WTC11 (cell line): Measurements from ENCODE around the gene CLHC1. TPM values are rescaled to one million over a fixed set of nuclear protein-coding genes. Genes with fewer than 3 reads are reported as not detected.
"Not testable (repeated sequence)": the region's sequence is repeated elsewhere in the genome, so short reads cannot be mapped to it uniquely, and the experiment has no call there.

Experiments
- ATAC-seq: fragments of 200-7000 bp; cut with Tn5 transposase; 2 replicates; pipeline ENCODE4 v1.10.0; 2021; ENCODE audit warnings: mild to moderate bottlenecking, moderate library complexity
- CTCF ChIA-PET: fragments of 300-600 bp; sonication (Branson Sonifier 250); formaldehyde crosslinking; loops from one replicate; lab custom pipeline; 2021; ENCODE audit warnings: antibody characterized with exemption; lab: Charles Lee
- POLR2A ChIA-PET: fragments of 350-600 bp; sonication (Branson Sonifier 250); formaldehyde crosslinking; loops from one replicate; lab custom pipeline; 2021; ENCODE audit warnings: antibody characterized with exemption; lab: Charles Lee
- DNase-seq: peaks from one replicate; pipeline ENCODE4 v3.0.0; 2021; ENCODE audit warnings: low spot score
- H3K27ac Mint-ChIP-seq: 2 replicates; pipeline ENCODE4 v1.8.0; 2021; ENCODE audit warnings: mixed read lengths
- H3K27me3 Mint-ChIP-seq: 2 replicates; pipeline ENCODE4 v1.8.0; 2021; ENCODE audit warnings: low read depth, mild to moderate bottlenecking, moderate library complexity, mixed read lengths
- H3K36me3 Mint-ChIP-seq: 2 replicates; pipeline ENCODE4 v1.8.0; 2021; ENCODE audit warnings: mixed read lengths
- H3K4me1 Mint-ChIP-seq: 2 replicates; pipeline ENCODE4 v1.8.0; 2022; ENCODE audit warnings: mixed read lengths
- H3K4me3 Mint-ChIP-seq: 2 replicates; pipeline ENCODE4 v1.8.0; 2021; ENCODE audit warnings: mild to moderate bottlenecking, moderate library complexity, mixed read lengths
- H3K9me3 Mint-ChIP-seq: 2 replicates; pipeline ENCODE4 v1.8.0; 2021; ENCODE audit warnings: mixed read lengths
- AFF4 ChIP-seq: sonication (generic); formaldehyde crosslinking; IDR thresholded peaks from 2 replicates; pipeline ENCODE4 v1.8.1; 2023; ENCODE audit warnings: mild to moderate bottlenecking, missing genetic modification reagents, borderline replicate concordance
- ATF2 ChIP-seq: sonication (generic); formaldehyde crosslinking; IDR thresholded peaks from 2 replicates; pipeline ENCODE4 v1.8.1; 2022; ENCODE audit warnings: low read depth, missing genetic modification reagents, borderline replicate concordance
- FOXK1 ChIP-seq: sonication (generic); formaldehyde crosslinking; IDR thresholded peaks from 2 replicates; pipeline ENCODE4 v1.8.0; 2022; ENCODE audit warnings: mild to moderate bottlenecking, moderate library complexity, missing genetic modification reagents
- GABPB1 ChIP-seq: sonication (generic); formaldehyde crosslinking; IDR thresholded peaks from 2 replicates; pipeline ENCODE4 v1.8.1; 2023; ENCODE audit warnings: mild to moderate bottlenecking, missing genetic modification reagents
- GRHL2 ChIP-seq: fragments of 250-450 bp; sonication (Bioruptor Pico); IDR thresholded peaks from 2 replicates; pipeline ENCODE4 v1.8.0; 2022; ENCODE audit warnings: mild to moderate bottlenecking, moderate library complexity; ENCODE audit not compliant: insufficient replicate concordance, severe bottlenecking
- HMGA2 ChIP-seq: fragments of 250-450 bp; sonication (Bioruptor Pico); IDR thresholded peaks from 2 replicates; pipeline ENCODE4 v1.4.0; 2021; ENCODE audit warnings: mild to moderate bottlenecking, moderate library complexity
- IRF2 ChIP-seq: sonication (generic); formaldehyde crosslinking; IDR thresholded peaks from 2 replicates; pipeline ENCODE4 v1.8.0; 2022; ENCODE audit warnings: low read depth, missing genetic modification reagents, borderline replicate concordance
- JUN ChIP-seq: sonication (generic); formaldehyde crosslinking; IDR thresholded peaks from 2 replicates; pipeline ENCODE4 v1.8.0; 2023; ENCODE audit warnings: mild to moderate bottlenecking, missing genetic modification reagents
- MYBL2 ChIP-seq: sonication (generic); formaldehyde crosslinking; IDR thresholded peaks from 2 replicates; pipeline ENCODE4 v1.8.1; 2023; ENCODE audit warnings: mild to moderate bottlenecking, moderate library complexity, missing genetic modification reagents
- NR1H2 ChIP-seq: sonication (generic); formaldehyde crosslinking; IDR thresholded peaks from 2 replicates; pipeline ENCODE4 v1.9.0; 2021; ENCODE audit warnings: mild to moderate bottlenecking, moderate library complexity, missing genetic modification reagents
- SOX15 ChIP-seq: fragments of 250-450 bp; sonication (Bioruptor Pico); IDR thresholded peaks from 2 replicates; pipeline ENCODE4 v1.9.0; 2021; ENCODE audit warnings: mild to moderate bottlenecking
- SP1 ChIP-seq: sonication (generic); formaldehyde crosslinking; conservative IDR thresholded peaks from 2 replicates; pipeline ENCODE4 v1.8.1; 2022; ENCODE audit warnings: missing genetic modification reagents
- TEAD1 ChIP-seq: sonication (generic); formaldehyde crosslinking; IDR thresholded peaks from 2 replicates; pipeline ENCODE4 v1.8.0; 2022; ENCODE audit warnings: mild to moderate bottlenecking, missing genetic modification reagents
- TEAD4 ChIP-seq: sonication (generic); formaldehyde crosslinking; IDR thresholded peaks from 2 replicates; pipeline ENCODE4 v1.8.0; 2022; ENCODE audit warnings: mild to moderate bottlenecking, missing genetic modification reagents
- ZNF219 ChIP-seq: sonication (generic); formaldehyde crosslinking; IDR thresholded peaks from 2 replicates; pipeline ENCODE4 v1.8.0; 2023; ENCODE audit warnings: missing genetic modification reagents, mild to moderate bottlenecking, borderline replicate concordance
- ZNF232 ChIP-seq: sonication (generic); formaldehyde crosslinking; IDR thresholded peaks from 2 replicates; pipeline ENCODE4 v1.8.0; 2022; ENCODE audit warnings: mild to moderate bottlenecking, missing genetic modification reagents
- ZNF317 ChIP-seq: sonication (generic); formaldehyde crosslinking; IDR thresholded peaks from 2 replicates; pipeline ENCODE4 v1.8.1; 2023; ENCODE audit warnings: low read depth, mild to moderate bottlenecking, moderate library complexity, missing genetic modification reagents, borderline replicate concordance
- ZNF396 ChIP-seq: fragments of 250-450 bp; sonication (Bioruptor Pico); IDR thresholded peaks from 2 replicates; pipeline ENCODE4 v1.8.0; 2021; ENCODE audit warnings: mild to moderate bottlenecking, moderate library complexity, borderline replicate concordance
- ZNF416 ChIP-seq: fragments of 250-450 bp; sonication (Bioruptor Pico); IDR thresholded peaks from 2 replicates; pipeline ENCODE4 v1.9.0; 2021; ENCODE audit warnings: mild to moderate bottlenecking, inconsistent platforms
- total RNA-seq: library from RNA; stranded (reverse); gene quantifications from 3 replicates; pipeline ENCODE4 v1.2.3, GENCODE V29; 2021
- TF ChIP-seq, protein P1 (sequence below): sonication (generic); formaldehyde crosslinking; conservative IDR thresholded peaks from 2 replicates; pipeline ENCODE4 v1.8.1; 2022; ENCODE audit warnings: mild to moderate bottlenecking, missing genetic modification reagents
- TF ChIP-seq, protein P2 (sequence below): fragments of 250-450 bp; sonication (Bioruptor Pico); conservative IDR thresholded peaks from 2 replicates; pipeline ENCODE4 v1.9.0; 2021; ENCODE audit warnings: mild to moderate bottlenecking
- TF ChIP-seq, protein P3 (sequence below): sonication (generic); formaldehyde crosslinking; IDR thresholded peaks from 2 replicates; pipeline ENCODE4 v1.8.1; 2022; ENCODE audit warnings: low read depth, mild to moderate bottlenecking, moderate library complexity, missing genetic modification reagents, borderline replicate concordance

CLHC1 gene
- total RNA-seq, 1 experiment from 2014 or later, result 7.5 TPM

DNA sequence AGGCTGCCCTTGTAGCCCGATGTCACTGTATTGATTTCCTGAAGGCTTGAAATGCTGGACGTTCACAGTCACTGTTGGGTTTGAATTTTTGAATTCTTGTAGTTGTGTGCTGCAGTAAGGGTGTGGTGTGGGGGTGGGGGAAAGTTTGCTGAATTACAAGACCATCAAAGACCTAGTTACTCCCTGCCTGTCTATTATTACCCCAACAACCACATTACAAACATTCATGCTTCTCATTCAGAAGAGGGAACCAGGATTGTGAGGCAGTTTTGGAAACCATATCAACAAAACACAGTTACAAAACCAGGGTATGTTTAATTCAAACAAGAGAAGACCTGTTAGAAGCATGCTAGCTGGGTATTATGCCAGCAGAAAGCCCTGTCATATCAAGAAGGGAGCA is 85.8 kb downstream of the CLHC1 start (continued):
- TF ChIP-seq, protein P1, sequence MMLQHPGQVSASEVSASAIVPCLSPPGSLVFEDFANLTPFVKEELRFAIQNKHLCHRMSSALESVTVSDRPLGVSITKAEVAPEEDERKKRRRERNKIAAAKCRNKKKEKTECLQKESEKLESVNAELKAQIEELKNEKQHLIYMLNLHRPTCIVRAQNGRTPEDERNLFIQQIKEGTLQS, result no peak
- TF ChIP-seq IRF2 (CRISPR knock-in tag) (no peak), ZNF416 (no peak), SOX15 (CRISPR knock-in tag) (no peak), SP1 (no peak)
- TF ChIP-seq, protein P2, sequence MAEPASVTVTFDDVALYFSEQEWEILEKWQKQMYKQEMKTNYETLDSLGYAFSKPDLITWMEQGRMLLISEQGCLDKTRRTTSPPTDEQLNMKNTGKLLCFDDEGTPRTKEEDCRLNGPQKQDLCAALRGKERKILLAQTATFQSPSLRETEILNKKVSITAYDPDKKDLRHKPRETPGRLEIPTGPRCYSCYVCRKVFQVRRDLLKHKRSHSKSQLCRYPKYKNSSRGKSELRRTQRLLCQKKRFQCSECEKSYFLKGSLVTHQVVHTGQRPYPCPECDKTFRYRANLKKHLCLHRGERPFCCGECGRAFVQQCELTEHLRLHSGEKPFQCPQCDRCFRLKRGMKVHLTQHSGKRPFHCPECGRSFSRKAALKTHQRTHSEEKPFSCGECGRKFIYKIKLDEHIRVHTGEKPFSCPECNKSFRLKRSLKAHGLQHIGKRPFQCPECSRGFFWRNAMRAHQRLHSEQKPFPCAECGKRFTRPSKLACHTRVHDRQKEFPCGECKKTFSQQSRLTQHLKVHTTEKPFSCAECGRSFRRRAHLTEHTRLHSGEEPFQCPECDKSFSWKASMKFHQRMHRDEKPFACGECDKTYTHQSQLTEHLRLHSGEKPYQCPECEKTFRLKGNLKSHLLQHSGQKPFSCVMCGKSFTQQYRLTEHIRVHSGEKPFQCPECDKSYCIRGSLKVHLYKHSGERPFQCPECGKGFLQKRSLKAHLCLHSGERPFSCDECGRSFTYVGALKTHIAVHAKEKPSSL, result no peak

DNA sequence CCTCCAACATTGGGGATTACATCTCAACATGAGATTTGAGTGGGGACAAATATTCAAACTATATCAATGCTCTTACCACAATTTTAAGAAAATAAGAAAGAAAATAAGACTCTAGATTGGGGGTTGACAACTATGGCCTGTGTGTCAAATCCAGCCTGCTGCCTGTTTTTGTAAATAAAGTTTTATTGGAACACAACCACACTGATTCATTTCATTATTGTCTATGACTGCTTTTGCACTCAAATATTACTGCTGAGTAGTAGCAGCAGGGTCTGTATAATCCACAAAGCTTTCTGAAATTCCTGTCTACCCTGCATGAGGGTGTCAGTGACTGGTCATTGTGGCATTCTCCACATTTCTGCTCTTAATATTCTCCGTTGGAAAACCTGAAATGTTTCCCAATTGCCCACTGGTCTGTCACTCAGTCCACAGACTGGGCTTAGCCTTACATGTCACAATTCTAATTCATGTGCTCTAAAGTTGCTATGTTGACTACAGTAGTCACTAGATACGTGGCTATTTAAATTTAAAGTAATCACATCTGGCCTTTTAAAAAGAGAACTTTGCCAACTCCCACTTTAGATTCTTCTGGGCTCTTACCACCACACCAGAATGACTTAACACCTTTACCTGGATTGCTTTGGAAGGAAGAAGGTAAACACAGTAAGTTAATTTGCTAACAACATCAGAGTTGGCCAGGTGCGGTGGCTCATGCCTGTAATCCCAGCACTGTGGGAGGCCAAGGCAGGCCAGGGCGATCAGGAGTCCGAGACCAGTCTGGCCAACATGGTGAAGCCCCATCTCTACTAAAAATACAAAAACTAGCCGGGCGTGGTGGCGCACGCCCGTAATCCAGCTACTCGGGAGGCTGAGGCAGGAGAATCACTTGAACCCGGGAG is 86.9 kb downstream of the CLHC1 start:
- H3K9me3 Mint-ChIP-seq, result peaks cover 6% of the 10 kb centered on the region; the same call in 1 of the 2 replicates
- no peaks in the 10 kb centered on the region for H3K4me1 Mint-ChIP-seq
- no peak overlapping the region for H3K4me3 Mint-ChIP-seq
- TF ChIP-seq JUN (no peak), MYBL2 (CRISPR knock-in tag) (no peak), FOXK1 (CRISPR knock-in tag) (no peak), ZNF317 (no peak), SP1 (no peak), ZNF396 (CRISPR knock-in tag) (no peak)
- H3K36me3 Mint-ChIP-seq, result no peaks in the 10 kb centered on the region
- H3K27ac Mint-ChIP-seq, result no peak overlapping the region
- ChIA-PET CTCF (no interaction called here), POLR2A (interaction anchor here (0.7 kb wide), 1 partner anchor 169 kb away, joined by 6 read pairs; no protein-coding TSS in a partner anchor)
- DNase-seq (no peak), ATAC-seq (no peak)
- no peaks in the 10 kb centered on the region for H3K27me3 Mint-ChIP-seq

DNA sequence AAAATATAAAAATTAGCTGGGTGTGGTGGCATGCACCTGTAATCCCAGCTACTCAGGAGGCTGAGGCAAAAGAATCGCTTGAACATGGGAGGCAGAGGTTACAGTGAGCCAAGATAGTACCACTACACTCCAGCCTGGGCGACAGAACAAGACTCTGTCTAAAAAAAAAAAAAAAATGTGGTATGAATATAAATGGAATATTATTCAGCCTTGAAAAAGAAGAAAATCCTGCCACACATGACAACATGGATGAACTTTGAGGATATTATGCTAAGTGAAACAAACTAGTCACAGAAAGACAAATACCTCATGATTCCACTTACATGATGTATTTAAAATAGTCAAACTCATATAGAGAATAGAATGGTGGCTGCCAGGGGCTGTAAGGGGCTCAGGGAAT is 88.4 kb downstream of the CLHC1 start:
- POLR2A ChIA-PET, H3K9me3 Mint-ChIP-seq, H3K27me3 Mint-ChIP-seq, H3K4me3 Mint-ChIP-seq, H3K36me3 Mint-ChIP-seq, H3K27ac Mint-ChIP-seq, DNase-seq, ATAC-seq: not testable (repeated sequence)
- H3K4me1 Mint-ChIP-seq, result peaks cover 10% of the 10 kb centered on the region
- CTCF ChIA-PET, result interaction anchor here (0.7 kb wide), 1 partner anchor 94 kb away, joined by 3 read pairs; no protein-coding TSS in a partner anchor

DNA sequence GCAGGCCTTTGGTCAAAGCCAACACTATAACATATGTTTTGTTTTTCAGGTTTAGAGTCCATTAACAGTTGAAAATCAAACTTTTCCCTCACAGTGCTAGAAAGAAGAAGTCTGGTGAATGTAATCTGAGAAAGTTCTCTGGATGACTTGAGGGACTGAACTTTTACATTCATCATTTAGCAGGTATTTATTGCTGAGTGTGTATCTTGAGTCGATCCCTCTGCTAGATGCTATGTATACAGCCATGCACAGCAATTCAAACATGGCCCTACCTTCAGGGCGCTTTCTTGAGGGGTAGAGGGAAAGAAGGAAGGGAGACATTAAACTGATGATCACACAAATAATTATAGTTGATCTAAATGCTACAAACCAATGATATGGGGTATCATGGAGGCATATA is 89.6 kb downstream of the CLHC1 start:
- H3K9me3 Mint-ChIP-seq, result peaks cover 6% of the 10 kb centered on the region; the same call in 1 of the 2 replicates
- DNase-seq (no peak), ATAC-seq (no peak)
- no peaks in the 10 kb centered on the region for H3K36me3 Mint-ChIP-seq
- no peak overlapping the region for H3K27ac Mint-ChIP-seq
- peaks cover 22% of the 10 kb centered on the region for H3K4me1 Mint-ChIP-seq
- CTCF ChIA-PET, result no interaction called here
- H3K4me3 Mint-ChIP-seq, result no peak overlapping the region
- POLR2A ChIA-PET, result no interaction called here
- H3K27me3 Mint-ChIP-seq, result no peaks in the 10 kb centered on the region
- TF ChIP-seq ATF2, result no peak
- TF ChIP-seq, protein P3, sequence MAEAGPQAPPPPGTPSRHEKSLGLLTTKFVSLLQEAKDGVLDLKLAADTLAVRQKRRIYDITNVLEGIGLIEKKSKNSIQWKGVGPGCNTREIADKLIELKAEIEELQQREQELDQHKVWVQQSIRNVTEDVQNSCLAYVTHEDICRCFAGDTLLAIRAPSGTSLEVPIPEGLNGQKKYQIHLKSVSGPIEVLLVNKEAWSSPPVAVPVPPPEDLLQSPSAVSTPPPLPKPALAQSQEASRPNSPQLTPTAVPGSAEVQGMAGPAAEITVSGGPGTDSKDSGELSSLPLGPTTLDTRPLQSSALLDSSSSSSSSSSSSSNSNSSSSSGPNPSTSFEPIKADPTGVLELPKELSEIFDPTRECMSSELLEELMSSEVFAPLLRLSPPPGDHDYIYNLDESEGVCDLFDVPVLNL, result no peak
- TF ChIP-seq ZNF219 (CRISPR knock-in tag), result no peak
- no peak for TF ChIP-seq GABPB1 (CRISPR knock-in tag)
- no peak for TF ChIP-seq IRF2 (CRISPR knock-in tag)
- TF ChIP-seq NR1H2 (CRISPR knock-in tag), result no peak
- TF ChIP-seq AFF4 (CRISPR knock-in tag), result no peak
- TF ChIP-seq GRHL2 (CRISPR knock-in tag), result no peak
- TF ChIP-seq TEAD1 (CRISPR knock-in tag), result no peak
- TF ChIP-seq ZNF232, result no peak
- no peak for TF ChIP-seq HMGA2
- no peak for TF ChIP-seq TEAD4 (CRISPR knock-in tag)
- no peak for TF ChIP-seq SOX15 (CRISPR knock-in tag)
